HepG2 (cell line): ENCODE data around the gene CTDNEP1. TPM values are rescaled to one million over a fixed set of nuclear protein-coding genes. Genes with fewer than 3 reads are reported as not detected.

Experiments used
- DPF2 ChIP-seq: sonication (generic); formaldehyde crosslinking; IDR thresholded peaks from 2 replicates; pipeline ENCODE4 v1.4.0; 2020; ENCODE audit warnings: mild to moderate bottlenecking, low read depth, missing genetic modification reagents, borderline replicate concordance
- KDM6A ChIP-seq: IDR thresholded peaks from 2 replicates; pipeline ENCODE4 v1.6.1; 2016; ENCODE audit warnings: low read depth
- KLF9 ChIP-seq: IDR thresholded peaks from 2 replicates; pipeline ENCODE4 v1.6.1; 2016; ENCODE audit warnings: low read depth
- NBN ChIP-seq: fragments of 450-650 bp; conservative IDR thresholded peaks from 2 replicates; pipeline ENCODE4 v1.6.1; 2017
- NCOA2 ChIP-seq: sonication (generic); formaldehyde crosslinking; IDR thresholded peaks from 2 replicates; pipeline ENCODE4 v1.8.0; 2022; ENCODE audit warnings: inconsistent platforms
- POLR2G ChIP-seq: fragments of 200-400 bp; formaldehyde crosslinking; IDR thresholded peaks from 2 replicates; pipeline ENCODE4 v1.6.1; 2018; ENCODE audit warnings: mild to moderate bottlenecking, low read depth, low read length, moderate library complexity
- RFXANK ChIP-seq: IDR thresholded peaks from 2 replicates; pipeline ENCODE4 v1.6.1; 2016
- SCMH1 ChIP-seq: sonication (generic); formaldehyde crosslinking; IDR thresholded peaks from 2 replicates; pipeline ENCODE4 v1.9.0; 2021; ENCODE audit warnings: missing genetic modification reagents, mild to moderate bottlenecking, borderline replicate concordance
- SMAD1 ChIP-seq: sonication (generic); formaldehyde crosslinking; IDR thresholded peaks from 2 replicates; pipeline ENCODE4 v1.4.0; 2020; ENCODE audit warnings: missing genetic modification reagents, low read depth, mild to moderate bottlenecking, borderline replicate concordance
- SP2 ChIP-seq: sonication (generic); formaldehyde crosslinking; IDR thresholded peaks from 2 replicates; pipeline ENCODE4 v1.5.1; 2020; ENCODE audit warnings: mild to moderate bottlenecking, missing genetic modification reagents
- TCF12 ChIP-seq, 2 experiments: fragments of 450-650 bp in 1 of 2; sonication (generic) in 1 of 2; formaldehyde crosslinking in 1 of 2; IDR thresholded peaks; 2 replicates each; pipeline versions ENCODE4 v1.6.1 to v1.8.0; 2017 to 2022; ENCODE audit warnings: antibody characterized with exemption in 1 of 2, mild to moderate bottlenecking in 1 of 2, missing genetic modification reagents in 1 of 2, moderate library complexity in 1 of 2
- ZNF446 ChIP-seq: sonication (generic); formaldehyde crosslinking; IDR thresholded peaks from 2 replicates; pipeline ENCODE4 v1.5.0; 2020; ENCODE audit warnings: mild to moderate bottlenecking, missing genetic modification reagents
- ZNF567 ChIP-seq: sonication (generic); formaldehyde crosslinking; IDR thresholded peaks from 2 replicates; pipeline ENCODE4 v1.8.1; 2023; ENCODE audit warnings: mild to moderate bottlenecking, missing genetic modification reagents, borderline replicate concordance
- polyA plus RNA-seq, 8 experiments: library from polyadenylated mRNA; depleted of rRNA in 3 of 8; stranded (reverse) in 7 of 8; unstranded in 1 of 8; fragments of >200 nt; fragmentation: Illumina TruSeq in 4 of 8; extraction: Trizol in 4 of 8; gene quantifications; 2 replicates each; pipeline versions ENCODE4 v1.2.1 to v1.2.3, GENCODE V29; 2011 to 2016; ENCODE audit warnings: low read depth in 4 of 8, missing spikeins in 1 of 8, mixed read lengths in 1 of 8; ENCODE audit not compliant: insufficient read depth in 1 of 8
- total RNA-seq, 5 experiments: library from RNA; depleted of rRNA; stranded (reverse); fragments of >200 nt; fragmentation: Illumina TruSeq; extraction: Trizol; gene quantifications; 2 replicates each; pipeline ENCODE4 v1.2.3, GENCODE V29; 2016; ENCODE audit warnings: low read depth in 1 of 5
- TF ChIP-seq, protein P1 (sequence below): sonication (generic); formaldehyde crosslinking; IDR thresholded peaks from 2 replicates; pipeline ENCODE4 v1.4.0; 2020; ENCODE audit warnings: missing genetic modification reagents
- TF ChIP-seq, protein P2 (sequence below): sonication (generic); formaldehyde crosslinking; IDR thresholded peaks from 2 replicates; pipeline ENCODE4 v1.4.0; 2020; ENCODE audit warnings: mild to moderate bottlenecking, missing genetic modification reagents
- TF ChIP-seq, protein P3 (sequence below): sonication (generic); formaldehyde crosslinking; IDR thresholded peaks from 2 replicates; pipeline ENCODE4 v1.4.0; 2020; ENCODE audit warnings: missing genetic modification reagents, borderline replicate concordance
- TF ChIP-seq, protein P4 (sequence below): sonication (generic); formaldehyde crosslinking; IDR thresholded peaks from 2 replicates; pipeline ENCODE4 v1.4.0; 2020; ENCODE audit warnings: mild to moderate bottlenecking, missing genetic modification reagents

Gene CTDNEP1
- total and polyA plus RNA-seq, 2 of the 13 experiments (the other 11 are each of a cell fraction or from before 2014, with no cell fraction given): 19.8 to 118 TPM

DNA sequence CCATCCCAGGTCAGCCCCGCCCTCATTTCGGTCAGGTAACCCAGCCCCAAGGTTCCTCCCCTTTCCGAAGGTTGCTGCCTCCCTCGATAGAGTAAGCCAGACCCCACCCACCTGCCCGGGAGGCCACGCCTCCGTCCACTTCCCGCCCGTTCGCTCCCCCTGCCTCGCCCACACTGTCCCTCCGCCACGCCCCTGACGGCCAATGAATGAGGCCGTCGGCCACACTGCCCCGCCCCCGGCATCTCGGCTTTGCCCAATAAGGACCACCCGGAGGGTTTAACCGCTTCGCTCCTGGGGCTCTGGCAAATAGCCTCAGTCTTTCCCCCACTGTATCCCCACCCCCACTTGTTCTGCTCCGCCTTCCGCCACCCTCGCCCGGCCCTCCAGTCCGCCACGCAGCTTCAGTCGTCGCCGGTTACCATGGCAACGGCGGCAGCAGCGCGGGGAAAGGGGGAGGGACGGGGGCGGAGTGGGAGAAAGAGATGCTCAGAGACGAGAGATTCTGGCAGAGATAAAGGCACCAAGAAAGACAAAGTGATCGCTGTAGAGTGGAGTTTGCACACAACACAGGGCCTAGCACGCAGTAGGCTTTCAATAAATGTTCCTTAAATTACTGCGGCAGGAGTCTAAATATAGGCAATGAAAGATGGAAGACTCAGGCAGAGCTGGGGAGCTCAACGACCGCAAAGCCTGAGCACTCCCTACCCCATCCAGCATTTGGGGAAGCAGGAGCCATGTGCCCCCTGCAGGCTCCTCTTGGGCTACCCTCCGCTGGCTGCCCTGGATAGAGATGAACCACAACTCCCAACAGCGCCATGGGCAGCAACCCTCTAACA lies 37.0 kb downstream of the CTDNEP1 start (continued):
- TF ChIP-seq, protein P1, sequence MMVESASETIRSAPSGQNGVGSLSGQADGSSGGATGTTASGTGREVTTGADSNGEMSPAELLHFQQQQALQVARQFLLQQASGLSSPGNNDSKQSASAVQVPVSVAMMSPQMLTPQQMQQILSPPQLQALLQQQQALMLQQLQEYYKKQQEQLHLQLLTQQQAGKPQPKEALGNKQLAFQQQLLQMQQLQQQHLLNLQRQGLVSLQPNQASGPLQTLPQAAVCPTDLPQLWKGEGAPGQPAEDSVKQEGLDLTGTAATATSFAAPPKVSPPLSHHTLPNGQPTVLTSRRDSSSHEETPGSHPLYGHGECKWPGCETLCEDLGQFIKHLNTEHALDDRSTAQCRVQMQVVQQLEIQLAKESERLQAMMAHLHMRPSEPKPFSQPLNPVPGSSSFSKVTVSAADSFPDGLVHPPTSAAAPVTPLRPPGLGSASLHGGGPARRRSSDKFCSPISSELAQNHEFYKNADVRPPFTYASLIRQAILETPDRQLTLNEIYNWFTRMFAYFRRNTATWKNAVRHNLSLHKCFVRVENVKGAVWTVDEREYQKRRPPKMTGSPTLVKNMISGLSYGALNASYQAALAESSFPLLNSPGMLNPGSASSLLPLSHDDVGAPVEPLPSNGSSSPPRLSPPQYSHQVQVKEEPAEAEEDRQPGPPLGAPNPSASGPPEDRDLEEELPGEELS (CRISPR knock-in tag): no peak
- TF ChIP-seq RFXANK (CRISPR knock-in tag) (0 out of 2 replicates have a peak, but pooled peaks have one; percentile 79), POLR2G (no peak), SCMH1 (CRISPR knock-in tag) (no peak), KLF9 (no peak), NCOA2 (CRISPR knock-in tag) (0 out of 2 replicates have a peak, but pooled peaks have one; percentile 2), ZNF446 (no peak), DPF2 (no peak), NBN (no peak), SMAD1 (CRISPR knock-in tag) (no peak), SP2 (CRISPR knock-in tag) (peak; percentile 89), TCF12 (IDR thresholded peaks at IDR 0.05) (no peak), TCF12 (CRISPR knock-in tag; IDR thresholded peaks at IDR 0.05) (no peak), ZNF567 (0 out of 2 replicates have a peak, but pooled peaks have one; percentile 36), KDM6A (CRISPR knock-in tag) (no peak)
- TF ChIP-seq, protein P2, sequence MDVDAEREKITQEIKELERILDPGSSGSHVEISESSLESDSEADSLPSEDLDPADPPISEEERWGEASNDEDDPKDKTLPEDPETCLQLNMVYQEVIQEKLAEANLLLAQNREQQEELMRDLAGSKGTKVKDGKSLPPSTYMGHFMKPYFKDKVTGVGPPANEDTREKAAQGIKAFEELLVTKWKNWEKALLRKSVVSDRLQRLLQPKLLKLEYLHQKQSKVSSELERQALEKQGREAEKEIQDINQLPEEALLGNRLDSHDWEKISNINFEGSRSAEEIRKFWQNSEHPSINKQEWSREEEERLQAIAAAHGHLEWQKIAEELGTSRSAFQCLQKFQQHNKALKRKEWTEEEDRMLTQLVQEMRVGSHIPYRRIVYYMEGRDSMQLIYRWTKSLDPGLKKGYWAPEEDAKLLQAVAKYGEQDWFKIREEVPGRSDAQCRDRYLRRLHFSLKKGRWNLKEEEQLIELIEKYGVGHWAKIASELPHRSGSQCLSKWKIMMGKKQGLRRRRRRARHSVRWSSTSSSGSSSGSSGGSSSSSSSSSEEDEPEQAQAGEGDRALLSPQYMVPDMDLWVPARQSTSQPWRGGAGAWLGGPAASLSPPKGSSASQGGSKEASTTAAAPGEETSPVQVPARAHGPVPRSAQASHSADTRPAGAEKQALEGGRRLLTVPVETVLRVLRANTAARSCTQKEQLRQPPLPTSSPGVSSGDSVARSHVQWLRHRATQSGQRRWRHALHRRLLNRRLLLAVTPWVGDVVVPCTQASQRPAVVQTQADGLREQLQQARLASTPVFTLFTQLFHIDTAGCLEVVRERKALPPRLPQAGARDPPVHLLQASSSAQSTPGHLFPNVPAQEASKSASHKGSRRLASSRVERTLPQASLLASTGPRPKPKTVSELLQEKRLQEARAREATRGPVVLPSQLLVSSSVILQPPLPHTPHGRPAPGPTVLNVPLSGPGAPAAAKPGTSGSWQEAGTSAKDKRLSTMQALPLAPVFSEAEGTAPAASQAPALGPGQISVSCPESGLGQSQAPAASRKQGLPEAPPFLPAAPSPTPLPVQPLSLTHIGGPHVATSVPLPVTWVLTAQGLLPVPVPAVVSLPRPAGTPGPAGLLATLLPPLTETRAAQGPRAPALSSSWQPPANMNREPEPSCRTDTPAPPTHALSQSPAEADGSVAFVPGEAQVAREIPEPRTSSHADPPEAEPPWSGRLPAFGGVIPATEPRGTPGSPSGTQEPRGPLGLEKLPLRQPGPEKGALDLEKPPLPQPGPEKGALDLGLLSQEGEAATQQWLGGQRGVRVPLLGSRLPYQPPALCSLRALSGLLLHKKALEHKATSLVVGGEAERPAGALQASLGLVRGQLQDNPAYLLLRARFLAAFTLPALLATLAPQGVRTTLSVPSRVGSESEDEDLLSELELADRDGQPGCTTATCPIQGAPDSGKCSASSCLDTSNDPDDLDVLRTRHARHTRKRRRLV: no peak
- TF ChIP-seq, protein P3, sequence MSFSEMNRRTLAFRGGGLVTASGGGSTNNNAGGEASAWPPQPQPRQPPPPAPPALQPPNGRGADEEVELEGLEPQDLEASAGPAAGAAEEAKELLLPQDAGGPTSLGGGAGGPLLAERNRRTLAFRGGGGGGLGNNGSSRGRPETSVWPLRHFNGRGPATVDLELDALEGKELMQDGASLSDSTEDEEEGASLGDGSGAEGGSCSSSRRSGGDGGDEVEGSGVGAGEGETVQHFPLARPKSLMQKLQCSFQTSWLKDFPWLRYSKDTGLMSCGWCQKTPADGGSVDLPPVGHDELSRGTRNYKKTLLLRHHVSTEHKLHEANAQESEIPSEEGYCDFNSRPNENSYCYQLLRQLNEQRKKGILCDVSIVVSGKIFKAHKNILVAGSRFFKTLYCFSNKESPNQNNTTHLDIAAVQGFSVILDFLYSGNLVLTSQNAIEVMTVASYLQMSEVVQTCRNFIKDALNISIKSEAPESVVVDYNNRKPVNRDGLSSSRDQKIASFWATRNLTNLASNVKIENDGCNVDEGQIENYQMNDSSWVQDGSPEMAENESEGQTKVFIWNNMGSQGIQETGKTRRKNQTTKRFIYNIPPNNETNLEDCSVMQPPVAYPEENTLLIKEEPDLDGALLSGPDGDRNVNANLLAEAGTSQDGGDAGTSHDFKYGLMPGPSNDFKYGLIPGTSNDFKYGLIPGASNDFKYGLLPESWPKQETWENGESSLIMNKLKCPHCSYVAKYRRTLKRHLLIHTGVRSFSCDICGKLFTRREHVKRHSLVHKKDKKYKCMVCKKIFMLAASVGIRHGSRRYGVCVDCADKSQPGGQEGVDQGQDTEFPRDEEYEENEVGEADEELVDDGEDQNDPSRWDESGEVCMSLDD (CRISPR knock-in tag): no peak
- TF ChIP-seq, protein P4, sequence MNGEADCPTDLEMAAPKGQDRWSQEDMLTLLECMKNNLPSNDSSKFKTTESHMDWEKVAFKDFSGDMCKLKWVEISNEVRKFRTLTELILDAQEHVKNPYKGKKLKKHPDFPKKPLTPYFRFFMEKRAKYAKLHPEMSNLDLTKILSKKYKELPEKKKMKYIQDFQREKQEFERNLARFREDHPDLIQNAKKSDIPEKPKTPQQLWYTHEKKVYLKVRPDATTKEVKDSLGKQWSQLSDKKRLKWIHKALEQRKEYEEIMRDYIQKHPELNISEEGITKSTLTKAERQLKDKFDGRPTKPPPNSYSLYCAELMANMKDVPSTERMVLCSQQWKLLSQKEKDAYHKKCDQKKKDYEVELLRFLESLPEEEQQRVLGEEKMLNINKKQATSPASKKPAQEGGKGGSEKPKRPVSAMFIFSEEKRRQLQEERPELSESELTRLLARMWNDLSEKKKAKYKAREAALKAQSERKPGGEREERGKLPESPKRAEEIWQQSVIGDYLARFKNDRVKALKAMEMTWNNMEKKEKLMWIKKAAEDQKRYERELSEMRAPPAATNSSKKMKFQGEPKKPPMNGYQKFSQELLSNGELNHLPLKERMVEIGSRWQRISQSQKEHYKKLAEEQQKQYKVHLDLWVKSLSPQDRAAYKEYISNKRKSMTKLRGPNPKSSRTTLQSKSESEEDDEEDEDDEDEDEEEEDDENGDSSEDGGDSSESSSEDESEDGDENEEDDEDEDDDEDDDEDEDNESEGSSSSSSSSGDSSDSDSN (CRISPR knock-in tag): no peak
